Ishikawa (cell line): ENCODE measurements around the gene TYRO3.

Experiments
- EP300 ChIP-seq: IDR thresholded peaks from 2 replicates; pipeline ENCODE4 v1.6.1; 2012; ENCODE audit warnings: borderline replicate concordance
- ZBTB7A ChIP-seq: IDR thresholded peaks from 2 replicates; pipeline ENCODE4 v1.6.1; 2012; ENCODE audit warnings: low read depth

- TF ChIP-seq EP300, result no peak
- no peak for TF ChIP-seq ZBTB7A
Observed at GRCh38 chr15:41546851-41547786, 11.9 kb upstream of the TYRO3 start.
